ENCODE data around the gene NOP14.
"Not testable (repeated sequence)": the region's sequence is repeated elsewhere in the genome, so short reads cannot be mapped to it uniquely, and the experiment has no call there.

- not testable (repeated sequence) for TF ChIP-seq CTCF (IDR thresholded peaks at IDR 0.05); EP300 (IDR thresholded peaks at IDR 0.05); POLR2A (IDR thresholded peaks at IDR 0.05; ENCODE audit: low read depth); POLR2AphosphoS5 (IDR thresholded peaks at IDR 0.05)
Measured at GRCh38 chr4:2938411-2938810, 24.8 kb downstream of the NOP14 start.
